GM04503 (cell line): Measurements from ENCODE around the gene SH3PXD2B.
A peak's percentile ranks its signal among the peaks of the same experiment; 100 is the strongest.

Source experiments
- DNase-seq: peaks from one replicate; pipeline ENCODE4 v3.0.0-alpha.2; 2012; ENCODE audit warnings: low read depth

SH3PXD2B gene

GRCh38 chr5:172453206-172453985 is 929 bp downstream of the SH3PXD2B start:
- DNase-seq, result no peak

- DNase-seq, result no peak
These were observed 1.7 kb downstream of the SH3PXD2B start for GRCh38 chr5:172452398-172453205.

- DNase-seq, result no peak
These were observed 2.5 kb downstream of the SH3PXD2B start for GRCh38 chr5:172451771-172452197.

GRCh38 chr5:172450861-172451695 is 3.2 kb downstream of the SH3PXD2B start:
- DNase-seq, result no peak

GRCh38 chr5:172450453-172450852 is 3.9 kb downstream of the SH3PXD2B start:
- no peak for DNase-seq

GRCh38 chr5:172448999-172449398 is 5.3 kb downstream of the SH3PXD2B start:
- DNase-seq, result no peak

- no peak for DNase-seq
These were observed 6.5 kb downstream of the SH3PXD2B start for GRCh38 chr5:172447646-172448365.

- no peak for DNase-seq
These were observed 7.8 kb downstream of the SH3PXD2B start for GRCh38 chr5:172446336-172447051.

GRCh38 chr5:172445866-172446265 is 8.5 kb downstream of the SH3PXD2B start:
- DNase-seq, result no peak

GRCh38 chr5:172444626-172445365 is 9.5 kb downstream of the SH3PXD2B start:
- no peak for DNase-seq

GRCh38 chr5:172444110-172444510 is 10.2 kb downstream of the SH3PXD2B start:
- DNase-seq, result no peak

GRCh38 chr5:172443441-172444109 is 10.8 kb downstream of the SH3PXD2B start:
- peak; percentile 87 for DNase-seq

- no peak for DNase-seq
These were observed 11.7 kb downstream of the SH3PXD2B start for GRCh38 chr5:172442592-172442991.

- DNase-seq, result no peak
These were observed 13.0 kb downstream of the SH3PXD2B start for GRCh38 chr5:172441262-172441751.

- DNase-seq, result no peak
These were observed 13.8 kb downstream of the SH3PXD2B start for GRCh38 chr5:172440486-172440885.

GRCh38 chr5:172439785-172440477 is 14.4 kb downstream of the SH3PXD2B start:
- no peak for DNase-seq

GRCh38 chr5:172438319-172438668 is 16.0 kb downstream of the SH3PXD2B start:
- no peak for DNase-seq

- no peak for DNase-seq
These were observed 16.6 kb downstream of the SH3PXD2B start for GRCh38 chr5:172437445-172438318.
